ENCODE measurements around the gene POMT1. TPM values are rescaled to one million over a fixed set of nuclear protein-coding genes. Genes with fewer than 3 reads are reported as not detected.

Gene POMT1
- total RNA-seq, 1 experiment from 2014 or later = 19.7 TPM

GRCh38 chr9:131474711-131475110, 28.0 kb upstream of the POMT1 start:
- ChIA-PET POLR2A (no interaction called here), CTCF (interaction anchor here (0.7 kb wide), 1 partner anchor 412 kb away, joined by 3 read pairs; no protein-coding TSS in a partner anchor)
- no peak overlapping the region for H3K27ac Mint-ChIP-seq (ENCODE audit: low read depth, unreplicated experiment)
- H3K9me3 Mint-ChIP-seq (ENCODE audit: unreplicated experiment) = no peaks in the 10 kb centered on the region
- H3K36me3 Mint-ChIP-seq (ENCODE audit: insufficient read depth, unreplicated experiment) = peaks cover 99% of the 10 kb centered on the region
- no peaks in the 10 kb centered on the region for H3K4me1 Mint-ChIP-seq (ENCODE audit: insufficient read depth, unreplicated experiment)
- TF ChIP-seq CTCF (IDR thresholded peaks at IDR 0.05; ENCODE audit: unreplicated experiment) = no peak
- DNase-seq (ENCODE audit: unreplicated experiment) = no peak
- BruUV-seq (replicated peaks) = no TSS peak
- no peak overlapping the region for H3K4me3 Mint-ChIP-seq (ENCODE audit: unreplicated experiment)
- H3K27me3 Mint-ChIP-seq (ENCODE audit: insufficient read depth, unreplicated experiment) = no peaks in the 10 kb centered on the region
- intact Hi-C loops (cut with micrococcal nuclease) = no loop called here

GRCh38 chr9:131475111-131475955, 27.4 kb upstream of the POMT1 start:
- TF ChIP-seq CTCF (IDR thresholded peaks at IDR 0.05; ENCODE audit: unreplicated experiment) = no peak
- POLR2A ChIA-PET = no interaction called here
- H3K27me3 Mint-ChIP-seq (ENCODE audit: insufficient read depth, unreplicated experiment) = no peaks in the 10 kb centered on the region
- no peaks in the 10 kb centered on the region for H3K4me1 Mint-ChIP-seq (ENCODE audit: insufficient read depth, unreplicated experiment)
- BruUV-seq (replicated peaks) = TSS peak; percentile 40
- peaks cover 99% of the 10 kb centered on the region for H3K36me3 Mint-ChIP-seq (ENCODE audit: insufficient read depth, unreplicated experiment)
- no peak overlapping the region for H3K4me3 Mint-ChIP-seq (ENCODE audit: unreplicated experiment)
- DNase-seq (ENCODE audit: unreplicated experiment) = no peak
- no peaks in the 10 kb centered on the region for H3K9me3 Mint-ChIP-seq (ENCODE audit: unreplicated experiment)
- H3K27ac Mint-ChIP-seq (ENCODE audit: low read depth, unreplicated experiment) = no peak overlapping the region
- CTCF ChIA-PET = interaction anchor here (0.7 to 1.0 kb wide), 2 partner anchors 10 to 411 kb away, joined by 3 to 4 read pairs; no protein-coding TSS in a partner anchor
- intact Hi-C loops (cut with micrococcal nuclease) = no loop called here

GRCh38 chr9:131475956-131476776, 26.6 kb upstream of the POMT1 start:
- intact Hi-C loops (cut with micrococcal nuclease) = no loop called here
- Mint-ChIP-seq H3K4me3 (ENCODE audit: unreplicated experiment) (no peak overlapping the region), H3K27me3 (ENCODE audit: insufficient read depth, unreplicated experiment) (no peaks in the 10 kb centered on the region), H3K36me3 (ENCODE audit: insufficient read depth, unreplicated experiment) (peaks cover 99% of the 10 kb centered on the region), H3K9me3 (ENCODE audit: unreplicated experiment) (no peaks in the 10 kb centered on the region), H3K4me1 (ENCODE audit: insufficient read depth, unreplicated experiment) (no peaks in the 10 kb centered on the region), H3K27ac (ENCODE audit: low read depth, unreplicated experiment) (no peak overlapping the region)
- ChIA-PET CTCF (interaction anchor here (0.6 to 3.7 kb wide), 5 partner anchors 9 to 691 kb away, joined by 3 to 24 read pairs (median 3); no protein-coding TSS in a partner anchor), POLR2A (no interaction called here)
- no TSS peak for BruUV-seq (replicated peaks)
- TF ChIP-seq CTCF (IDR thresholded peaks at IDR 0.05; ENCODE audit: unreplicated experiment) = peak; percentile 38
- no peak for DNase-seq (ENCODE audit: unreplicated experiment)

GRCh38 chr9:131476777-131477345, 25.9 kb upstream of the POMT1 start:
- no peak overlapping the region for H3K27ac Mint-ChIP-seq (ENCODE audit: low read depth, unreplicated experiment)
- no peak overlapping the region for H3K4me3 Mint-ChIP-seq (ENCODE audit: unreplicated experiment)
- intact Hi-C loops (cut with micrococcal nuclease) = no loop called here
- H3K27me3 Mint-ChIP-seq (ENCODE audit: insufficient read depth, unreplicated experiment) = no peaks in the 10 kb centered on the region
- TF ChIP-seq CTCF (IDR thresholded peaks at IDR 0.05; ENCODE audit: unreplicated experiment) = no peak
- no peaks in the 10 kb centered on the region for H3K4me1 Mint-ChIP-seq (ENCODE audit: insufficient read depth, unreplicated experiment)
- peaks cover 99% of the 10 kb centered on the region for H3K36me3 Mint-ChIP-seq (ENCODE audit: insufficient read depth, unreplicated experiment)
- POLR2A ChIA-PET = no interaction called here
- CTCF ChIA-PET = interaction anchor here (0.6 to 3.7 kb wide), 3 partner anchors 127 to 692 kb away, joined by 3 to 24 read pairs (median 3); no protein-coding TSS in a partner anchor
- no peak for DNase-seq (ENCODE audit: unreplicated experiment)
- no peaks in the 10 kb centered on the region for H3K9me3 Mint-ChIP-seq (ENCODE audit: unreplicated experiment)
- no TSS peak for BruUV-seq (replicated peaks)

Measured in MCF 10A (cell line).